Mucosa of descending colon (tissue), 3 donors: ENCODE results near the gene PLEKHA8. TPM values are rescaled to one million over a fixed set of nuclear protein-coding genes. Genes with fewer than 3 reads are reported as not detected.

ENCODE experiments used
- ATAC-seq: fragments of 200-7000 bp; cut with Tn5 transposase; one replicate; pipeline ENCODE4 v1.9.1; 2020; ENCODE audit warnings: mild to moderate bottlenecking, moderate library complexity
- DNase-seq, 3 donors: peaks; one replicate each; pipeline ENCODE4 v3.0.0-alpha.2; 2020
- H3K36me3 ChIP-seq: fragments of 200-600 bp; one replicate; pipeline ENCODE4 v1.8.0; 2021; ENCODE audit warnings: low read depth, mild to moderate bottlenecking
- H3K4me1 ChIP-seq: fragments of 200-600 bp; one replicate; pipeline ENCODE4 v1.8.0; 2021; ENCODE audit warnings: low read depth, mild to moderate bottlenecking
- H3K4me3 ChIP-seq: fragments of 200-600 bp; one replicate; pipeline ENCODE4 v1.8.0; 2021; ENCODE audit warnings: mild to moderate bottlenecking
- H3K9me3 ChIP-seq: fragments of 200-600 bp; one replicate; pipeline ENCODE4 v1.8.0; 2021; ENCODE audit warnings: mild to moderate bottlenecking
- CTCF ChIP-seq: fragments of 200-600 bp; IDR thresholded peaks from one replicate; pipeline ENCODE4 v1.8.0; 2022; ENCODE audit warnings: antibody characterized with exemption, mild to moderate bottlenecking
- intact Hi-C, 2 donors: fragments of 100-400 bp; cut with DNase I in 1 of 2; cut with micrococcal nuclease in 1 of 2; formaldehyde crosslinking; loops; one replicate each; pipeline versions ENCODE4 v1.11.0 to v1.11.1; 2022; cut with DNase I, micrococcal nuclease
- total RNA-seq, 3 donors: library from RNA; stranded (reverse); fragmentation: NEBNext Ultra II Directional in 2 of 3; extraction: Animal tissue kit (Norgen Biotek cat#: 25700) in 2 of 3; gene quantifications; one replicate each; pipeline versions ENCODE4 v1.2.1 to v1.2.4, GENCODE V29; 2021 to 2023
- donor health status: DM: no; HTN: no; CAD: no; lungs with moderate emphysema.
- donor health status: DM: no; HTN: no; CAD: no.
- donor health status: DM: no; HTN: yes; CAD: no.

The PLEKHA8 gene
- total RNA-seq, 3 donors from 2014 or later = 11.7 to 13.0 (median 12.5) TPM

GRCh38 chr7:30175636-30176147 lies 147.5 kb downstream of the PLEKHA8 start:
- no peaks in the 10 kb centered on the region for H3K9me3 ChIP-seq
- H3K36me3 ChIP-seq = no peaks in the 10 kb centered on the region
- no peaks in the 10 kb centered on the region for H3K4me1 ChIP-seq
- no peak for TF ChIP-seq CTCF
- intact Hi-C loops = no loop called here
- DNase-seq (no peak), ATAC-seq (no peak)
- H3K4me3 ChIP-seq = no peak overlapping the region

- Histone ChIP-seq H3K4me3 (no peak overlapping the region), H3K4me1 (no peaks in the 10 kb centered on the region), H3K36me3 (no peaks in the 10 kb centered on the region), H3K9me3 (no peaks in the 10 kb centered on the region)
- TF ChIP-seq CTCF = no peak
- DNase-seq (no peak), ATAC-seq (no peak)
- intact Hi-C loops = no loop called here
Measured at GRCh38 chr7:30176463-30177109, 148.4 kb downstream of the PLEKHA8 start.

- TF ChIP-seq CTCF = no peak
- no peak overlapping the region for H3K4me3 ChIP-seq
- H3K36me3 ChIP-seq = no peaks in the 10 kb centered on the region
- DNase-seq (no peak), ATAC-seq (no peak)
- H3K4me1 ChIP-seq = no peaks in the 10 kb centered on the region
- no peaks in the 10 kb centered on the region for H3K9me3 ChIP-seq
- intact Hi-C loops = no loop called here
Measured at GRCh38 chr7:30177186-30177585, 149.0 kb downstream of the PLEKHA8 start.

GRCh38 chr7:30177965-30178364 lies 149.8 kb downstream of the PLEKHA8 start:
- DNase-seq (no peak), ATAC-seq (no peak)
- Histone ChIP-seq H3K9me3 (no peaks in the 10 kb centered on the region), H3K4me3 (no peak overlapping the region), H3K36me3 (no peaks in the 10 kb centered on the region), H3K4me1 (no peaks in the 10 kb centered on the region)
- no peak for TF ChIP-seq CTCF
- intact Hi-C loops = no loop called here

GRCh38 chr7:30178748-30179436 lies 150.7 kb downstream of the PLEKHA8 start:
- Histone ChIP-seq H3K4me3 (no peak overlapping the region), H3K4me1 (no peaks in the 10 kb centered on the region), H3K9me3 (no peaks in the 10 kb centered on the region), H3K36me3 (no peaks in the 10 kb centered on the region)
- peak; percentile 88 for ATAC-seq
- TF ChIP-seq CTCF = no peak
- intact Hi-C loops = no loop called here
- DNase-seq = no peak

Other genes starting within 250 kb of the PLEKHA8 start
- gene WIPF3, start 221.9 kb upstream of the PLEKHA8 start, total RNA-seq = 1 to 10 TPM in 2 of 3 donors, under 1 TPM in 1; 0.89 to 2.2 (median 1.2) TPM
- 10 to 100 TPM in 2 of 3 donors, 1 to 10 TPM in 1; 6.4 to 60.2 (median 11.2) TPM for gene SCRN1, start 38.6 kb upstream of the PLEKHA8 start, total RNA-seq
- 10 to 100 TPM in 2 of 3 donors, 1 to 10 TPM in 1; 8.9 to 13.4 (median 11.8) TPM for gene FKBP14, start 1.7 kb upstream of the PLEKHA8 start, total RNA-seq
- 10 to 100 TPM in 1 of 3 donors, 1 to 10 TPM in 2; 7.2 to 62.0 (median 9.7) TPM for gene MTURN, start 106.6 kb downstream of the PLEKHA8 start, total RNA-seq